IMR-90 (cell line): ENCODE measurements around the gene TRAF1. TPM values are rescaled to one million over a fixed set of nuclear protein-coding genes. Genes with fewer than 3 reads are reported as not detected.

Experiments used
- ATAC-seq: fragments of 200-7000 bp; cut with Tn5 transposase; 2 replicates; pipeline ENCODE4 v1.9.1; 2020; ENCODE audit warnings: low read depth, mild to moderate bottlenecking, moderate library complexity
- BruUV-seq: library from RNA; stranded (reverse); fragments of 400-500 nt; replicated peaks from 2 replicates; lab custom pipeline; 2021; lab: Mats Ljungman, UMichigan
- CTCF ChIA-PET: fragments of 300-600 bp; formaldehyde crosslinking; extraction: SDS; loops from one replicate; lab custom pipeline; 2021; ENCODE audit warnings: antibody characterized with exemption; lab: Yijun Ruan, JAX
- POLR2A ChIA-PET: fragments of 300-600 bp; sonication (Branson Sonifier 250); formaldehyde crosslinking; loops from one replicate; lab custom pipeline; 2022; ENCODE audit warnings: antibody characterized with exemption; ENCODE audit not compliant: unreplicated experiment; lab: Charles Lee
- DNase-seq: peaks from one replicate; pipeline ENCODE4 v3.0.0; 2013
- H2AFZ ChIP-seq: replicated peaks from 2 replicates; pipeline ENCODE3; 2013; ENCODE audit warnings: low read length, mild to moderate bottlenecking; ENCODE audit not compliant: poor library complexity
- H2AK5ac ChIP-seq: 2 replicates; pipeline ENCODE4 v1.6.1; 2013; ENCODE audit warnings: low read depth, low read length, inconsistent platforms
- H2AK9ac ChIP-seq: replicated peaks from 2 replicates; pipeline ENCODE3; 2013; ENCODE audit warnings: mild to moderate bottlenecking, low read depth, low read length, moderate library complexity; ENCODE audit not compliant: poor library complexity
- H2BK120ac ChIP-seq: 2 replicates; pipeline ENCODE4 v1.6.1; 2013; ENCODE audit warnings: low read depth, low read length, inconsistent platforms
- H2BK15ac ChIP-seq: 3 replicates; pipeline ENCODE4 v1.6.1; 2013; ENCODE audit warnings: low read depth, low read length, inconsistent platforms
- H2BK20ac ChIP-seq: 2 replicates; pipeline ENCODE4 v1.6.1; 2013; ENCODE audit warnings: low read depth, mild to moderate bottlenecking, inconsistent platforms, low read length, moderate library complexity
- H2BK5ac ChIP-seq: 2 replicates; pipeline ENCODE4 v1.6.1; 2013; ENCODE audit warnings: mild to moderate bottlenecking, low read depth, low read length, inconsistent platforms; ENCODE audit not compliant: poor library complexity, severe bottlenecking
- H3K14ac ChIP-seq: replicated peaks from 2 replicates; pipeline ENCODE4 v1.6.1; 2013; ENCODE audit warnings: low read depth, low read length, inconsistent platforms
- H3K18ac ChIP-seq: 2 replicates; pipeline ENCODE4 v1.6.1; 2013; ENCODE audit warnings: low read depth, low read length, control low read depth
- H3K23ac ChIP-seq: 2 replicates; pipeline ENCODE4 v1.6.1; 2013; ENCODE audit warnings: low read depth, low read length, inconsistent platforms
- H3K27ac ChIP-seq: 2 replicates; pipeline ENCODE4 v1.5.1; 2013; ENCODE audit warnings: mild to moderate bottlenecking, control low read depth, low read length; ENCODE audit not compliant: insufficient read depth
- H3K27me3 ChIP-seq: 2 replicates; pipeline ENCODE4 v1.6.1; 2013; ENCODE audit warnings: low read length; ENCODE audit not compliant: control insufficient read depth, insufficient read depth
- H3K36me3 ChIP-seq: 2 replicates; pipeline ENCODE4 v1.6.1; 2013; ENCODE audit warnings: low read length, mixed read lengths; ENCODE audit not compliant: control insufficient read depth, insufficient read depth
- H3K4ac ChIP-seq: 2 replicates; pipeline ENCODE4 v1.6.1; 2013; ENCODE audit warnings: low read depth, low read length, inconsistent platforms
- H3K4me1 ChIP-seq: 2 replicates; pipeline ENCODE4 v1.6.1; 2013; ENCODE audit warnings: low read length, mixed read lengths; ENCODE audit not compliant: control insufficient read depth, insufficient read depth
- H3K4me2 ChIP-seq: 2 replicates; pipeline ENCODE4 v1.6.1; 2013; ENCODE audit warnings: low read depth, mild to moderate bottlenecking, control low read depth, low read length, moderate library complexity
- H3K4me3 ChIP-seq: 2 replicates; pipeline ENCODE4 v1.5.1; 2013; ENCODE audit warnings: low read depth, mild to moderate bottlenecking, control low read depth, low read length, moderate library complexity; ENCODE audit not compliant: insufficient read depth
- H3K56ac ChIP-seq: 2 replicates; pipeline ENCODE4 v1.6.1; 2013; ENCODE audit warnings: low read length, inconsistent platforms; ENCODE audit not compliant: insufficient read depth; ENCODE audit errors: extremely low read depth
- H3K79me1 ChIP-seq, 2 experiments: 2 replicates each; pipeline ENCODE4 v1.6.1; 2013; ENCODE audit warnings: low read length in 2 of 2, inconsistent platforms in 1 of 2, low read depth in 1 of 2
- H3K9ac ChIP-seq: 2 replicates; pipeline ENCODE4 v1.6.1; 2013; ENCODE audit warnings: low read depth, low read length, control low read depth
- H3K9me1 ChIP-seq: 2 replicates; pipeline ENCODE4 v1.6.1; 2013; ENCODE audit warnings: low read length, inconsistent platforms; ENCODE audit not compliant: insufficient read depth
- H3K9me3 ChIP-seq: 2 replicates; pipeline ENCODE4 v1.6.1; 2013; ENCODE audit warnings: low read length; ENCODE audit not compliant: control insufficient read depth, insufficient read depth
- H4K20me1 ChIP-seq: 2 replicates; pipeline ENCODE4 v1.6.1; 2013; ENCODE audit warnings: low read length, inconsistent platforms; ENCODE audit not compliant: insufficient read depth
- H4K5ac ChIP-seq: 2 replicates; pipeline ENCODE4 v1.6.1; 2013; ENCODE audit warnings: mild to moderate bottlenecking, low read depth, low read length, control low read depth
- H4K8ac ChIP-seq, 2 experiments: 2 replicates each; pipeline ENCODE4 v1.6.1; 2013; ENCODE audit warnings: low read depth in 2 of 2, low read length in 2 of 2, control low read depth in 1 of 2, inconsistent platforms in 1 of 2
- H4K91ac ChIP-seq: 2 replicates; pipeline ENCODE4 v1.6.1; 2013; ENCODE audit warnings: low read depth, low read length, inconsistent platforms; ENCODE audit not compliant: insufficient read depth
- CHD1 ChIP-seq: IDR thresholded peaks from 2 replicates; pipeline ENCODE4 v1.6.1; 2012; ENCODE audit warnings: low read depth, low read length, improper control_type of control experiment
- FOS ChIP-seq: fragments of 150-350 bp; IDR thresholded peaks from 2 replicates; pipeline ENCODE4 v1.6.1; 2016; ENCODE audit warnings: low read depth, low read length
- MAFK ChIP-seq: IDR thresholded peaks from 2 replicates; pipeline ENCODE4 v1.6.1; 2012; ENCODE audit warnings: low read depth, low read length, improper control_type of control experiment
- MXI1 ChIP-seq: IDR thresholded peaks from 2 replicates; pipeline ENCODE4 v1.6.1; 2012; ENCODE audit warnings: low read depth, mild to moderate bottlenecking, low read length, moderate library complexity, borderline replicate concordance
- SMC3 ChIP-seq: fragments of 150-350 bp; IDR thresholded peaks from 2 replicates; pipeline ENCODE4 v1.6.1; 2016; ENCODE audit warnings: low read depth, mild to moderate bottlenecking, antibody characterized with exemption, low read length, moderate library complexity
- USF2 ChIP-seq: fragments of 150-350 bp; IDR thresholded peaks from 2 replicates; pipeline ENCODE4 v1.6.1; 2017; ENCODE audit warnings: mild to moderate bottlenecking, antibody characterized with exemption, low read length, low read depth
- WGBS, 2 experiments: methylation state at CpG; one replicate each; pipeline versions ENCODE4 v1.1.5 to v1.1.7; 2013; ENCODE audit warnings: missing lambda C conversion rate in 2 of 2; ENCODE audit not compliant: insufficient read length in 1 of 2; ENCODE audit errors: extremely low coverage in 2 of 2; 5-methylcytosine and 5-hydroxymethylcytosine counted together
- dilution Hi-C: fragments of 300-500 bp; cut with HindIII; formaldehyde crosslinking; loops from one replicate; pipeline ENCODE4 v1.14.3; 2018; ENCODE audit warnings: low sequenced_read_pairs; ENCODE audit not compliant: unreplicated experiment
- in situ Hi-C: fragments of 300-500 bp; cut with MboI; formaldehyde crosslinking; loops from 3 replicates; pipeline ENCODE4 v1.14.3; 2019; ENCODE audit warnings: low sequenced_read_pairs, inconsistent platforms, mixed read lengths
- intact Hi-C: fragments of 100-400 bp; cut with micrococcal nuclease; formaldehyde crosslinking; loops from 2 replicates; pipeline ENCODE4 v1.10.0; 2022
- polyA plus RNA-seq, 3 experiments: library from polyadenylated mRNA; depleted of rRNA; stranded (reverse); fragments of >200 nt; gene quantifications; 2 replicates each; pipeline ENCODE4 v1.2.3, GENCODE V29; 2012; ENCODE audit warnings: low replicate concordance in 1 of 3
- total RNA-seq: library from RNA; depleted of rRNA; stranded (reverse); fragments of >200 nt; gene quantifications from 2 replicates; pipeline ENCODE4 v1.2.3, GENCODE V29; 2012
- TF ChIP-seq, protein P1 (sequence below): conservative IDR thresholded peaks from 2 replicates; pipeline ENCODE4 v1.5.1; 2012; ENCODE audit warnings: mild to moderate bottlenecking, low read depth, low read length, improper control_type of control experiment

Gene TRAF1
- total and polyA plus RNA-seq, 2 of the 4 experiments (the other 2 are of a cell fraction): 3.9 to 4.1 TPM

DNA sequence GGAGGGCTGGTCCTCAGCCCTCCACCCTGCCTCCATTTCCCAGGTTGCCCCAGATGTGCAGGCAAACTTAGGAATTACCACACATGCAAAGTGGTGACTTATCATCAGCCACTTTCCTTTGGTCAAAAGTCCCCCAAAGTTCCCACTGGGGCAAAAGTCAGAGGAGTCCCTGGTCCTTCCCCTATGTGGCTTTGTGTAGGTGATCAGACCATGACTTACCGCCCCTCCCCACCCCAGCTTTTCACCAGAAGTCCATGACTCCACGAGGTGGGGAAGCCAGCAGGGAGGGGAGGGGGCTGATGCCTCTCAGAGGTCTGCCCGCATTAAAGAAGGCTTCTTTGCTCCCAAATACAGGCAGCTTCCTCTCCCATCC is 5.8 kb downstream of the TRAF1 start:
- Histone ChIP-seq H4K91ac (no peak overlapping the region), H3K27me3 (no peaks in the 10 kb centered on the region), H3K14ac (no peak overlapping the region), H3K4ac (no peak overlapping the region), H3K4me2 (no peak overlapping the region), H2BK15ac (no peak overlapping the region), H3K9ac (no peak overlapping the region), H4K20me1 (no peaks in the 10 kb centered on the region), H3K4me3 (no peak overlapping the region), H3K36me3 (no peaks in the 10 kb centered on the region), H2BK120ac (no peak overlapping the region), H2AFZ (no peak overlapping the region), H2AK9ac (no peak overlapping the region), H3K4me1 (peaks cover 24% of the 10 kb centered on the region), H4K8ac (no peak overlapping the region), H3K9me3 (0 out of 2 replicates have a peak, but pooled peaks cover 2% of the 10 kb centered on the region), H2BK20ac (no peak overlapping the region), H4K5ac (no peak overlapping the region), H3K27ac (no peak overlapping the region), H3K79me1 (peaks cover 0 to 30% of the 10 kb centered on the region in 2 experiments; a peak in 2 of 4 replicates), H3K18ac (no peak overlapping the region), H3K56ac (no peak overlapping the region), H2AK5ac (no peak overlapping the region), H2BK5ac (no peak overlapping the region), H3K9me1 (peaks cover 18% of the 10 kb centered on the region), H3K23ac (no peak overlapping the region)
- DNase-seq (no peak), ATAC-seq (no peak)
- BruUV-seq: no TSS peak
- WGBS, 2 experiments: no CpG with 5 or more reads among the region's 3 CpGs
- intact Hi-C loops: no loop called here
- in situ Hi-C loops: no loop called here
- ChIA-PET POLR2A (no interaction called here), CTCF (no interaction called here)
- dilution Hi-C loops: no loop called here
- TF ChIP-seq, protein P1, sequence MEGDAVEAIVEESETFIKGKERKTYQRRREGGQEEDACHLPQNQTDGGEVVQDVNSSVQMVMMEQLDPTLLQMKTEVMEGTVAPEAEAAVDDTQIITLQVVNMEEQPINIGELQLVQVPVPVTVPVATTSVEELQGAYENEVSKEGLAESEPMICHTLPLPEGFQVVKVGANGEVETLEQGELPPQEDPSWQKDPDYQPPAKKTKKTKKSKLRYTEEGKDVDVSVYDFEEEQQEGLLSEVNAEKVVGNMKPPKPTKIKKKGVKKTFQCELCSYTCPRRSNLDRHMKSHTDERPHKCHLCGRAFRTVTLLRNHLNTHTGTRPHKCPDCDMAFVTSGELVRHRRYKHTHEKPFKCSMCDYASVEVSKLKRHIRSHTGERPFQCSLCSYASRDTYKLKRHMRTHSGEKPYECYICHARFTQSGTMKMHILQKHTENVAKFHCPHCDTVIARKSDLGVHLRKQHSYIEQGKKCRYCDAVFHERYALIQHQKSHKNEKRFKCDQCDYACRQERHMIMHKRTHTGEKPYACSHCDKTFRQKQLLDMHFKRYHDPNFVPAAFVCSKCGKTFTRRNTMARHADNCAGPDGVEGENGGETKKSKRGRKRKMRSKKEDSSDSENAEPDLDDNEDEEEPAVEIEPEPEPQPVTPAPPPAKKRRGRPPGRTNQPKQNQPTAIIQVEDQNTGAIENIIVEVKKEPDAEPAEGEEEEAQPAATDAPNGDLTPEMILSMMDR: no peak
- TF ChIP-seq CHD1: no peak
- no peak for TF ChIP-seq MAFK
- no peak for TF ChIP-seq USF2
- TF ChIP-seq SMC3: no peak
- no peak for TF ChIP-seq FOS
- TF ChIP-seq MXI1: no peak
